Esophagus squamous epithelium (tissue), 4 donors: ENCODE data around the gene ZNF428.

Experiments used
- POLR2A ChIP-seq, 4 donors: fragments of 450-650 bp; IDR thresholded peaks; one replicate each; pipeline ENCODE4 v1.6.1; 2017; ENCODE audit warnings: antibody characterized with exemption in 4 of 4, mild to moderate bottlenecking in 4 of 4, moderate library complexity in 3 of 4
- TF ChIP-seq, protein P1 (sequence below), 6 experiments: fragments of 450-650 bp in 4 of 6; fragments of 200-600 bp in 2 of 6; sonication (generic) in 2 of 6; IDR thresholded peaks; one replicate each; pipeline ENCODE4 v1.5.1; 2016 to 2019; ENCODE audit warnings: antibody characterized with exemption in 6 of 6, mild to moderate bottlenecking in 4 of 6, moderate library complexity in 4 of 6

GRCh38 chr19:43610493-43610892 is 8.9 kb downstream of the ZNF428 start:
- TF ChIP-seq, protein P1, sequence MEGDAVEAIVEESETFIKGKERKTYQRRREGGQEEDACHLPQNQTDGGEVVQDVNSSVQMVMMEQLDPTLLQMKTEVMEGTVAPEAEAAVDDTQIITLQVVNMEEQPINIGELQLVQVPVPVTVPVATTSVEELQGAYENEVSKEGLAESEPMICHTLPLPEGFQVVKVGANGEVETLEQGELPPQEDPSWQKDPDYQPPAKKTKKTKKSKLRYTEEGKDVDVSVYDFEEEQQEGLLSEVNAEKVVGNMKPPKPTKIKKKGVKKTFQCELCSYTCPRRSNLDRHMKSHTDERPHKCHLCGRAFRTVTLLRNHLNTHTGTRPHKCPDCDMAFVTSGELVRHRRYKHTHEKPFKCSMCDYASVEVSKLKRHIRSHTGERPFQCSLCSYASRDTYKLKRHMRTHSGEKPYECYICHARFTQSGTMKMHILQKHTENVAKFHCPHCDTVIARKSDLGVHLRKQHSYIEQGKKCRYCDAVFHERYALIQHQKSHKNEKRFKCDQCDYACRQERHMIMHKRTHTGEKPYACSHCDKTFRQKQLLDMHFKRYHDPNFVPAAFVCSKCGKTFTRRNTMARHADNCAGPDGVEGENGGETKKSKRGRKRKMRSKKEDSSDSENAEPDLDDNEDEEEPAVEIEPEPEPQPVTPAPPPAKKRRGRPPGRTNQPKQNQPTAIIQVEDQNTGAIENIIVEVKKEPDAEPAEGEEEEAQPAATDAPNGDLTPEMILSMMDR (IDR thresholded peaks at IDR 0.05), result no peak
- no peak for TF ChIP-seq POLR2A (IDR thresholded peaks at IDR 0.05)
